MCF 10A (cell line): ENCODE measurements around the gene SORBS1. TPM values are rescaled to one million over a fixed set of nuclear protein-coding genes. Genes with fewer than 3 reads are reported as not detected.

ENCODE experiments used
- BruUV-seq: library from RNA; stranded (reverse); fragments of 400-500 nt; replicated peaks from 2 replicates; lab custom pipeline; 2021; lab: Mats Ljungman, UMichigan
- CTCF ChIA-PET: fragments of 300-600 bp; sonication (Branson Sonifier 250); formaldehyde crosslinking; extraction: SDS; loops from one replicate; lab custom pipeline; 2021; ENCODE audit warnings: antibody characterized with exemption, inconsistent platforms; lab: Yijun Ruan, JAX
- POLR2A ChIA-PET: fragments of 300-600, 350-650 bp; sonication (Branson Sonifier 250); formaldehyde crosslinking; extraction: SDS; loops from one replicate; lab custom pipeline; 2020; ENCODE audit warnings: antibody characterized with exemption, inconsistent platforms; lab: Yijun Ruan, JAX
- DNase-seq: peaks from one replicate; pipeline ENCODE4 v3.0.0-alpha.2; 2018; ENCODE audit not compliant: unreplicated experiment
- H3K27ac Mint-ChIP-seq: one replicate; pipeline ENCODE4 v1.8.0; 2022; ENCODE audit warnings: mild to moderate bottlenecking, low read depth, mixed read lengths; ENCODE audit not compliant: unreplicated experiment
- H3K27me3 Mint-ChIP-seq: one replicate; pipeline ENCODE4 v1.8.0; 2022; ENCODE audit warnings: mixed read lengths; ENCODE audit not compliant: insufficient read depth, unreplicated experiment
- H3K36me3 Mint-ChIP-seq: one replicate; pipeline ENCODE4 v1.8.0; 2022; ENCODE audit warnings: mild to moderate bottlenecking, moderate library complexity, mixed read lengths; ENCODE audit not compliant: insufficient read depth, unreplicated experiment
- H3K4me1 Mint-ChIP-seq: one replicate; pipeline ENCODE4 v1.8.0; 2022; ENCODE audit warnings: mixed read lengths; ENCODE audit not compliant: insufficient read depth, unreplicated experiment
- H3K4me3 Mint-ChIP-seq: one replicate; pipeline ENCODE4 v1.8.0; 2022; ENCODE audit warnings: mild to moderate bottlenecking, moderate library complexity, mixed read lengths; ENCODE audit not compliant: unreplicated experiment
- H3K9me3 Mint-ChIP-seq: one replicate; pipeline ENCODE4 v1.8.0; 2022; ENCODE audit warnings: mixed read lengths; ENCODE audit not compliant: unreplicated experiment
- CTCF ChIP-seq: fragments of 200-600 bp; IDR thresholded peaks from one replicate; pipeline ENCODE4 v1.8.0; 2022; ENCODE audit warnings: antibody characterized with exemption, mild to moderate bottlenecking; ENCODE audit not compliant: unreplicated experiment
- intact Hi-C: fragments of 100-400 bp; cut with micrococcal nuclease; formaldehyde crosslinking; loops from 2 replicates; pipeline ENCODE4 v1.14.1; 2022
- total RNA-seq: library from RNA; stranded (reverse); gene quantifications from 2 replicates; pipeline ENCODE4 v1.2.3, GENCODE V29; 2022

SORBS1 gene
- total RNA-seq, 1 experiment from 2014 or later = 1.0 TPM

GRCh38 chr10:95525033-95525418 is 36.1 kb downstream of the SORBS1 start:
- ChIA-PET POLR2A (no interaction called here), CTCF (interaction anchor here (0.6 to 1.0 kb wide), 4 partner anchors 42 to 338 kb away, joined by 3 to 4 read pairs (median 3); no protein-coding TSS in a partner anchor)
- BruUV-seq = no TSS peak
- Mint-ChIP-seq H3K4me1 (no peaks in the 10 kb centered on the region), H3K27me3 (no peaks in the 10 kb centered on the region), H3K27ac (no peak overlapping the region), H3K4me3 (no peak overlapping the region), H3K36me3 (no peaks in the 10 kb centered on the region), H3K9me3 (no peaks in the 10 kb centered on the region)
- no peak for DNase-seq
- intact Hi-C loops = no loop called here
- no peak for TF ChIP-seq CTCF

- DNase-seq = no peak
- intact Hi-C loops = no loop called here
- no peaks in the 10 kb centered on the region for H3K27me3 Mint-ChIP-seq
- no peaks in the 10 kb centered on the region for H3K9me3 Mint-ChIP-seq
- TF ChIP-seq CTCF = no peak
- no peaks in the 10 kb centered on the region for H3K4me1 Mint-ChIP-seq
- H3K27ac Mint-ChIP-seq = no peak overlapping the region
- H3K36me3 Mint-ChIP-seq = no peaks in the 10 kb centered on the region
- ChIA-PET CTCF (interaction anchor here (0.6 to 1.0 kb wide), 3 partner anchors 43 to 78 kb away, joined by 3 to 4 read pairs (median 3); no protein-coding TSS in a partner anchor), POLR2A (no interaction called here)
- H3K4me3 Mint-ChIP-seq = no peak overlapping the region
- no TSS peak for BruUV-seq
These were observed 36.7 kb downstream of the SORBS1 start for GRCh38 chr10:95524358-95525032.

- ChIA-PET POLR2A (interaction anchor here (0.6 kb wide), 1 partner anchor 48 kb away, joined by 3 read pairs; no protein-coding TSS in a partner anchor), CTCF (interaction anchor here (0.6 to 1.2 kb wide), 3 partner anchors 15 to 654 kb away, joined by 3 to 4 read pairs (median 4); no protein-coding TSS in a partner anchor)
- no peak overlapping the region for H3K27ac Mint-ChIP-seq
- H3K27me3 Mint-ChIP-seq = no peaks in the 10 kb centered on the region
- intact Hi-C loops = no loop called here
- H3K4me1 Mint-ChIP-seq = peaks cover 6% of the 10 kb centered on the region
- H3K9me3 Mint-ChIP-seq = no peaks in the 10 kb centered on the region
- no peak for DNase-seq
- no peaks in the 10 kb centered on the region for H3K36me3 Mint-ChIP-seq
- BruUV-seq = no TSS peak
- TF ChIP-seq CTCF = no peak
- H3K4me3 Mint-ChIP-seq = no peak overlapping the region
These were observed 39.1 kb downstream of the SORBS1 start for GRCh38 chr10:95522117-95522516.

GRCh38 chr10:95520617-95521016 is 40.6 kb downstream of the SORBS1 start:
- Mint-ChIP-seq H3K4me1 (peaks cover 6% of the 10 kb centered on the region), H3K27me3 (no peaks in the 10 kb centered on the region), H3K36me3 (no peaks in the 10 kb centered on the region), H3K4me3 (no peak overlapping the region), H3K27ac (no peak overlapping the region), H3K9me3 (no peaks in the 10 kb centered on the region)
- BruUV-seq = no TSS peak
- no peak for TF ChIP-seq CTCF
- intact Hi-C loops = no loop called here
- DNase-seq = no peak
- POLR2A ChIA-PET = no interaction called here
- CTCF ChIA-PET = interaction anchor here (0.9 to 1.1 kb wide), 2 partner anchors 74 to 146 kb away, joined by 3 to 5 read pairs; no protein-coding TSS in a partner anchor
